IPS DF 6.9 (cell line): ENCODE data around the gene GPSM3.

Source experiments
- DNase-seq: peaks from one replicate; pipeline ENCODE4 v3.0.0-alpha.2; 2013; ENCODE audit warnings: low read depth, low spot score
- H3K27ac ChIP-seq: one replicate; pipeline ENCODE4 v1.5.1; 2013; ENCODE audit warnings: low read length, control low read depth
- H3K27me3 ChIP-seq: 2 replicates; pipeline ENCODE4 v1.6.1; 2013; ENCODE audit warnings: mild to moderate bottlenecking, low read length; ENCODE audit not compliant: control insufficient read depth, insufficient read depth
- H3K36me3 ChIP-seq: 2 replicates; pipeline ENCODE4 v1.6.1; 2013; ENCODE audit warnings: low read length; ENCODE audit not compliant: control insufficient read depth, insufficient read depth
- H3K4me1 ChIP-seq: 2 replicates; pipeline ENCODE4 v1.6.1; 2013; ENCODE audit warnings: low read length; ENCODE audit not compliant: control insufficient read depth, insufficient read depth
- H3K4me3 ChIP-seq: 2 replicates; pipeline ENCODE4 v1.5.1; 2013; ENCODE audit warnings: mild to moderate bottlenecking, low read length
- H3K9me3 ChIP-seq: 2 replicates; pipeline ENCODE4 v1.6.1; 2013; ENCODE audit warnings: low read length, inconsistent platforms; ENCODE audit not compliant: control insufficient read depth, insufficient read depth
- WGBS: extraction: QIAGEN DNeasy Blood & Tissue Kit; methylation state at CpG from one replicate; pipeline ENCODE4 v1.1.7; 2013; ENCODE audit warnings: mixed read lengths, missing lambda C conversion rate; ENCODE audit not compliant: insufficient read length, insufficient coverage; 5-methylcytosine and 5-hydroxymethylcytosine counted together

The GPSM3 gene

DNA sequence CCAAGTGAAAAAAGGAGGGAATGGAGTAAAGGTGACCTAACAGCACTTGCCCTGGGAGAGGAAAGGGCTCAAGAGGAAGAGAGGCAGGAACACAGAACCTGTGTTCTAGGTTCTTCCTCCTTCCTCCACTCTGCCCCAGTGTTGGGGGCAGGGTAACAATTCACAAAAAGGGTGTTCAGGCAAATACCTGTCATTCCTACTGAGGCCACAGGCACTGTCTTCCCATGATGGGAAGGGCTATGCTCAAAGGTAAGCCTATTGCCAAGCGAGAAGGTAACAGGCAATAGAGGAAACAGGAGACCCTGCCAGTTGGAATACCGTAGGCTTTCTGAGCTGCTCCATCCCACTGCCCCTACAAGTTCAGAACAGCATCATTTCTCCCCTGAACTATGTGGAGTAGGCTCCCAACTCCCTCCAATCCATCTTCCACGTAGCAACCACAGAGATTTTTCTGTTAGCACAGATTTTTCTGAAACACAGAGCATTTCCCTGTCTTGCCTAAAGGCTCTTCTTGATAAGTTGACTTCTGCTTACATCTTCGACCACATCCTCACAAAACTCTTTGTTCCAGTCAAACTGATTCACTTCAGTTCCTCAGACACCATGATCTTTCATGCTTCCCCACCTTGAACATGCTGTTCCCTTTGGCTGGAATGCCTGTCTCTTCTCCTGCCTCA lies 19.3 kb downstream of the GPSM3 start:
- Histone ChIP-seq H3K27me3 (no peaks in the 10 kb centered on the region), H3K27ac (no peak overlapping the region), H3K36me3 (peaks cover 18% of the 10 kb centered on the region; the same call in 1 of the 2 replicates), H3K4me1 (peaks cover 2% of the 10 kb centered on the region; the same call in 1 of the 2 replicates), H3K9me3 (no peaks in the 10 kb centered on the region), H3K4me3 (no peak overlapping the region)
- DNase-seq = no peak
- no CpG with 5 or more reads among the region's 4 CpGs for WGBS

GRCh38 chr6:32171234-32171633 lies 21.2 kb downstream of the GPSM3 start:
- Histone ChIP-seq H3K27me3 (no peaks in the 10 kb centered on the region), H3K36me3 (peaks cover 22% of the 10 kb centered on the region; the same call in 1 of the 2 replicates), H3K4me3 (no peak overlapping the region), H3K9me3 (no peaks in the 10 kb centered on the region), H3K27ac (no peak overlapping the region), H3K4me1 (peaks cover 4% of the 10 kb centered on the region)
- DNase-seq = no peak
- WGBS = no CpG with 5 or more reads among the region's 6 CpGs

DNA sequence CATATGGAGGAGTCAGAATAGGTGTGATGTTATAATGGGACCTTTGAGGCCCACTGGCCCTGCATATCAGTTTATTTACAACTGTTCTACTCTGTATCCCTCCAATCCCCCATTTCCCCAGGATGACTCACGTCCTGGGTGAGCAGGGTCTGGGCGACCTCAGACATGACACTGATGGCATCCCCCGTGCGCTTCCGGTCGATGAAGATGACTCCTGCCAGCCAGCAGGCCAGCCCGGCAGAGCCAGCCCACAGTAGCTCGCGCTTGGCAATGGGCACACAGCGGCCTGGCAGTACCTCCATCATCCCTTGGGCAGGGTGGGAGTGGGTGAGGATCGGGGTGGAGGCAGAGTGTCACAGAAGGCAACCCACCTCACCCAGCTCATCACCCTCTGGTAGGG lies 22.1 kb downstream of the GPSM3 start:
- no peaks in the 10 kb centered on the region for H3K27me3 ChIP-seq
- peaks cover 22% of the 10 kb centered on the region; the same call in 1 of the 2 replicates for H3K36me3 ChIP-seq
- H3K4me3 ChIP-seq = no peak overlapping the region
- no CpG with 5 or more reads among the region's 11 CpGs for WGBS
- no peak for DNase-seq
- no peak overlapping the region for H3K27ac ChIP-seq
- H3K9me3 ChIP-seq = no peaks in the 10 kb centered on the region
- H3K4me1 ChIP-seq = peaks cover 4% of the 10 kb centered on the region

DNA sequence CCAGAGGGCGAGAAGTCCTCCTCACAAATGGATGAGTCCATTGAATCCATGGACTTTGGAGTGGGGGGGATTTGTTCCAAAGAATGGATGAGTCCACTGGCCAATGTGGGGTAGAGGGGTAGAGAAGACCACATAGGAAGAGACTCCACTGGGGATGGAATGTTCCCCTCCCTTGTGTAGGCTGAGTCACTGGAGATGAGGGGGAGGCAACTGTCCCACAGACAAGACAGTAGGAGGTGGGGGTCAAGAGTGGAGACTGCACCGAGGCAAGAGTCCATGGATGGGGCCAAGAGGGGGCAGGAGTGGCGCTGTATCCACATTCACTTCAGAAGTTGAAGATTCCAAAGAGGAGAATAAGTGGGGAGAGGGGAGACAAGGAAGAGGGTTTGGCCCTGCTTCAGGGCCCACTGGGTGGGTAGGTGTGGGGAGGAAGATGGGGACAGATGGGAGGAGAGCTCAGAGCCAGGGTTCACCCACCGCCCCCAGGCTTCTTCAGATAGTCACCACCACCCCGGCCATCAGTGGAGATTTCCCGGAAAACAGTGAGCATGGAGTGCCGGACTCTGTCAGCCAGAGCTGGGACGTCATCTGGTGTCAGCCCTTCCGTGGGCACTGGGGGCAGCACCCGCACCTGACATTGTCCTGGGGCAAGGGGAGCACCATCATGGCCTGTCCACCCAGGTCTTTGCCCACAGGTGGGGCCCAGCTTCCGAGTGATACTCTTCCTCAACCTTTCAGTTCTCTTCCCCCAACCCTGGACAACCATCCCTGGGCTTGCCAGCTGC lies 23.4 kb downstream of the GPSM3 start:
- no CpG with 5 or more reads among the region's 11 CpGs for WGBS
- H3K36me3 ChIP-seq = peaks cover 22% of the 10 kb centered on the region; the same call in 1 of the 2 replicates
- H3K27me3 ChIP-seq = no peaks in the 10 kb centered on the region
- no peak overlapping the region for H3K27ac ChIP-seq
- DNase-seq = no peak
- H3K4me1 ChIP-seq = peaks cover 4% of the 10 kb centered on the region
- H3K9me3 ChIP-seq = no peaks in the 10 kb centered on the region
- no peak overlapping the region for H3K4me3 ChIP-seq

DNA sequence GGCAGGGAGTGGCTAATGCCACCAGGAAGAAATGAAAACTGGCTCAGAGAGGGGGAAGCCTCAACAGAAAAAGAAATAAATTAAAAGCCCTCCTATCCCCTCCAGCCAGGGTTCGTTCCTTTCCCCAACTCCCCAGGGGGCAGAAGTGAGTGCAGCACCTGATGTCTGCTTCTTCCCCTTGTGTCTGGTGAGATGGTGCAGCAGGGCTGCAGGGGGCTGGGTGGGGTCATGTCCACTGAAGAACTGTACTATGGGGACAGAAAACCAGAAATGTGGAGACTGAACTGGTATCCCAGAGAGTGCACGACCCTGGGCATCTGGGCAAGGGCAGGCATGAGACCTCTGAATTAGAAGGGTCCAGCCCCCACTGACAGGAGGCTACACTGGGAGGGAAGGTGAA lies 24.1 kb downstream of the GPSM3 start:
- H3K4me1 ChIP-seq = peaks cover 4% of the 10 kb centered on the region
- DNase-seq = no peak
- no peak overlapping the region for H3K4me3 ChIP-seq
- H3K27me3 ChIP-seq = no peaks in the 10 kb centered on the region
- H3K36me3 ChIP-seq = peaks cover 22% of the 10 kb centered on the region; the same call in 1 of the 2 replicates
- H3K27ac ChIP-seq = no peak overlapping the region
- no CpG with 5 or more reads among the region's 2 CpGs for WGBS
- H3K9me3 ChIP-seq = no peaks in the 10 kb centered on the region

DNA sequence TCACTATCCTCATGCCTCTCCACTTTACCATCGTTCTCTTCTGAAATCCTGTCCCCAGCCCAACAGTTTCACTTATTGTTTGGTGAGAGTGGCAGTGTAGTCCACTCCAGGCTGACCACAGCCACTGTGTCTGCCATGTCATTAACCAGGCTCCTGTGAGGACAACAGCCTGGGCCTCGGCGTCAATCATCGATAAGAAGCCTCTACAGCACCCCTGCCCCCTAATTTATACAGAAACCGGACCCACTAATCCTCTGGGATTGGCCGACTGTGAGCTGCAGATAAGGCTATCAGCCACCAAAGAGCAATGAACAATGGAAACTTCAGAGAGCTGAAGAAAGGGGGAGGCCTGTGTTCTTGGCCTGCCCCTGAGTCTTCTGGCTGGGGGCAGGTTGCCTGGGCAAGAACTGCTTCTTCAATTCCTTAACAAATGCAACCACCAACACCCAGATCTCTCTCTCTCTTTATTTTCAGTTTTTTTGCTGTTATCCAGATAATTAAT lies 24.6 kb downstream of the GPSM3 start:
- WGBS = no CpG with 5 or more reads among the region's 6 CpGs
- H3K36me3 ChIP-seq = peaks cover 22% of the 10 kb centered on the region; the same call in 1 of the 2 replicates
- H3K27ac ChIP-seq = no peak overlapping the region

GRCh38 chr6:32167154-32167760 lies 25.2 kb downstream of the GPSM3 start:
- no CpG with 5 or more reads among the region's 32 CpGs for WGBS

More for the DNA sequence above, 24.6 kb downstream of the GPSM3 start:
- H3K4me1 ChIP-seq = peaks cover 2% of the 10 kb centered on the region
- H3K9me3 ChIP-seq = no peaks in the 10 kb centered on the region
- DNase-seq = no peak
- H3K27me3 ChIP-seq = no peaks in the 10 kb centered on the region
- H3K4me3 ChIP-seq = no peak overlapping the region

DNA sequence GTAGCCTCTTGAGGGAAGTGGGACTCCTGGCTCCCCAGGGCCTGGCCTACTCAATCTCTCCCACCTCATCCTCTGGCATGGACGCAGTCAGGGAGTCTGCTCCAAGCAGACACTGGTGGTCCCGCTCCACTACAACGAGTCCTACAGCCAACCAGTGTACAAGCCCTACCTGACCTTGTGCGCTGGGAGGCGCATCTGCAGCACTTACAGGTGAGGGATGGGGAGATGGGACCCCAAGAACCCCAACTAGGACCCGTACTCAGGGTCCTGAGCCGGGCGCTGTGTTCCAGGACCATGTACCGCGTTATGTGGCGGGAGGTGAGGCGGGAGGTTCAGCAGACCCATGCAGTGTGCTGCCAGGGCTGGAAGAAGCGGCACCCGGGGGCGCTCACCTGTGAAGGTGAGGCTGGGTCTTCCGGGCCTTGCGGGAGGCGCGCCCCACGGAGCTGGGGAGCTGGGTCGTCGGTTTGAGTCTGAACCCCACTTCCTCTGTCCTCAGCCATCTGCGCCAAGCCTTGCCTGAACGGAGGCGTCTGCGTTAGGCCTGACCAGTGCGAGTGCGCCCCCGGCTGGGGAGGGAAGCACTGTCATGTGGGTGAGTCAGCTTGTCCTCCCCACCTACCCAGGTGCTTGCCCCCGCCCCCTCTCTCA lies 25.9 kb downstream of the GPSM3 start:
- peaks cover 2% of the 10 kb centered on the region; the same call in 1 of the 2 replicates for H3K4me1 ChIP-seq
- no peak for DNase-seq
- no peak overlapping the region for H3K4me3 ChIP-seq
- no peak overlapping the region for H3K27ac ChIP-seq
- peaks cover 22% of the 10 kb centered on the region; the same call in 1 of the 2 replicates for H3K36me3 ChIP-seq
- WGBS = no CpG with 5 or more reads among the region's 30 CpGs
- H3K27me3 ChIP-seq = no peaks in the 10 kb centered on the region
- no peaks in the 10 kb centered on the region for H3K9me3 ChIP-seq

More at GRCh38 chr6:32167154-32167760, 25.2 kb downstream of the GPSM3 start:
- Histone ChIP-seq H3K9me3 (no peaks in the 10 kb centered on the region), H3K36me3 (peaks cover 22% of the 10 kb centered on the region; the same call in 1 of the 2 replicates), H3K4me1 (peaks cover 2% of the 10 kb centered on the region; the same call in 1 of the 2 replicates), H3K27ac (no peak overlapping the region), H3K4me3 (no peak overlapping the region), H3K27me3 (no peaks in the 10 kb centered on the region)
- DNase-seq = no peak

- no peak for DNase-seq
- Histone ChIP-seq H3K36me3 (peaks cover 4% of the 10 kb centered on the region; the same call in 1 of the 2 replicates), H3K27ac (no peak within 1 kb of the TSS)
These were observed 28.1 kb downstream of the GPSM3 start, which contains the start of gene EGFL8 for GRCh38 chr6:32164295-32164694. Gene EGFL8, plus strand, starts transcription at chr6:32164595. Its CDS starts 1,571 bp downstream, at chr6:32166166.

More at GRCh38 chr6:32164295-32164694, 28.1 kb downstream of the GPSM3 start, which contains the start of gene EGFL8:
- H3K9me3 ChIP-seq = no peaks in the 10 kb centered on the region
- H3K4me3 ChIP-seq = no peak within 1 kb of the TSS
- H3K4me1 ChIP-seq = peaks cover 2% of the 10 kb centered on the region; the same call in 1 of the 2 replicates
- no peaks in the 10 kb centered on the region for H3K27me3 ChIP-seq
